Measurements from ENCODE around the gene UFM1. TPM values are rescaled to one million over a fixed set of nuclear protein-coding genes. Genes with fewer than 3 reads are reported as not detected.
"Not testable (repeated sequence)": the region's sequence is repeated elsewhere in the genome, so short reads cannot be mapped to it uniquely, and the experiment has no call there.

Gene UFM1
- total and polyA plus RNA-seq, 8 donors: 12.7 to 147 (median 38.8) TPM

GRCh38 chr13:38365661-38366060, 16.0 kb downstream of the UFM1 start:
- no peak overlapping the region for H3K27ac ChIP-seq
- peaks cover 5 to 33% (median 32%) of the 10 kb centered on the region in 4 donors for H3K36me3 ChIP-seq
- 51 to 67% (median 53%) methylated on average over 3 of the region's 3 CpGs for WGBS, 5 donors
- no peaks in the 10 kb centered on the region for H3K27me3 ChIP-seq
- no peak for DNase-seq
- no peaks in the 10 kb centered on the region for H3K9me3 ChIP-seq
- intact Hi-C loops (cut with DNase I; ENCODE audit: low total_unique reads): no loop called here
- H3K4me3 ChIP-seq: no peak overlapping the region
- H3K4me1 ChIP-seq: no peaks in the 10 kb centered on the region
- TF ChIP-seq POLR2A (IDR thresholded peaks at IDR 0.05) (no peak), CTCF (IDR thresholded peaks at IDR 0.05) (no peak), EP300 (IDR thresholded peaks at IDR 0.05) (no peak), POLR2AphosphoS5 (IDR thresholded peaks at IDR 0.05) (no peak)

- H3K27me3 ChIP-seq: no peaks in the 10 kb centered on the region
- no peak for TF ChIP-seq POLR2AphosphoS5 (IDR thresholded peaks at IDR 0.05)
- no peak for TF ChIP-seq POLR2A (IDR thresholded peaks at IDR 0.05)
- TF ChIP-seq EP300 (IDR thresholded peaks at IDR 0.05): no peak
- no peak for TF ChIP-seq CTCF (IDR thresholded peaks at IDR 0.05)
- DNase-seq: no peak
- intact Hi-C loops (cut with DNase I; ENCODE audit: low total_unique reads): no loop called here
- peaks cover 5 to 19% (median 18%) of the 10 kb centered on the region in 4 donors for H3K36me3 ChIP-seq
- no peak overlapping the region for H3K27ac ChIP-seq
- no peaks in the 10 kb centered on the region for H3K9me3 ChIP-seq
- H3K4me1 ChIP-seq: no peaks in the 10 kb centered on the region
- no peak overlapping the region for H3K4me3 ChIP-seq
- WGBS, 5 donors: 61 to 66% (median 64%) methylated on average over 3 of the region's 3 CpGs
These were observed 17.4 kb downstream of the UFM1 start for GRCh38 chr13:38366954-38367645.

- Histone ChIP-seq H3K27me3 (no peaks in the 10 kb centered on the region), H3K27ac (no peak overlapping the region), H3K9me3 (no peaks in the 10 kb centered on the region), H3K4me1 (no peaks in the 10 kb centered on the region), H3K4me3 (no peak overlapping the region), H3K36me3 (no peaks in the 10 kb centered on the region)
- 20 to 59% (median 26%) methylated on average over 1 of the region's 1 CpG for WGBS, 5 donors
- intact Hi-C loops (cut with DNase I; ENCODE audit: low total_unique reads): no loop called here
- TF ChIP-seq POLR2AphosphoS5 (IDR thresholded peaks at IDR 0.05) (no peak), CTCF (IDR thresholded peaks at IDR 0.05) (no peak), EP300 (IDR thresholded peaks at IDR 0.05) (no peak), POLR2A (IDR thresholded peaks at IDR 0.05) (no peak)
- no peak for DNase-seq
These were observed 19.4 kb downstream of the UFM1 start for GRCh38 chr13:38369058-38369457.

GRCh38 chr13:38370096-38370495, 20.4 kb downstream of the UFM1 start:
- H3K27me3 ChIP-seq; H3K4me3 ChIP-seq; H3K4me1 ChIP-seq; DNase-seq; intact Hi-C loops (cut with DNase I; ENCODE audit: low total_unique reads); H3K9me3 ChIP-seq; H3K36me3 ChIP-seq; H3K27ac ChIP-seq: not testable (repeated sequence)
- WGBS, 5 donors: 82 to 90% (median 83%) methylated on average over 3 of the region's 3 CpGs

GRCh38 chr13:38372820-38373383, 23.3 kb downstream of the UFM1 start:
- no peak overlapping the region for H3K27ac ChIP-seq
- H3K4me3 ChIP-seq: no peak overlapping the region
- no peaks in the 10 kb centered on the region for H3K4me1 ChIP-seq
- no peaks in the 10 kb centered on the region for H3K36me3 ChIP-seq
- intact Hi-C loops (cut with DNase I; ENCODE audit: low total_unique reads): no loop called here
- H3K9me3 ChIP-seq: no peaks in the 10 kb centered on the region
- no peaks in the 10 kb centered on the region for H3K27me3 ChIP-seq
- no peak for DNase-seq
- WGBS, 5 donors: 28 to 42% (median 29%) methylated on average over 6 of the region's 6 CpGs
- TF ChIP-seq POLR2AphosphoS5 (IDR thresholded peaks at IDR 0.05): no peak
- TF ChIP-seq POLR2A (IDR thresholded peaks at IDR 0.05): no peak
- no peak for TF ChIP-seq CTCF (IDR thresholded peaks at IDR 0.05)
- no peak for TF ChIP-seq EP300 (IDR thresholded peaks at IDR 0.05)
